AG20443 (cell line): ENCODE results near the gene SLC39A5.

Experiments
- DNase-seq: peaks from one replicate; pipeline ENCODE4 v3.0.0; 2012; ENCODE audit warnings: low spot score, mixed read lengths

SLC39A5 gene, protein sequence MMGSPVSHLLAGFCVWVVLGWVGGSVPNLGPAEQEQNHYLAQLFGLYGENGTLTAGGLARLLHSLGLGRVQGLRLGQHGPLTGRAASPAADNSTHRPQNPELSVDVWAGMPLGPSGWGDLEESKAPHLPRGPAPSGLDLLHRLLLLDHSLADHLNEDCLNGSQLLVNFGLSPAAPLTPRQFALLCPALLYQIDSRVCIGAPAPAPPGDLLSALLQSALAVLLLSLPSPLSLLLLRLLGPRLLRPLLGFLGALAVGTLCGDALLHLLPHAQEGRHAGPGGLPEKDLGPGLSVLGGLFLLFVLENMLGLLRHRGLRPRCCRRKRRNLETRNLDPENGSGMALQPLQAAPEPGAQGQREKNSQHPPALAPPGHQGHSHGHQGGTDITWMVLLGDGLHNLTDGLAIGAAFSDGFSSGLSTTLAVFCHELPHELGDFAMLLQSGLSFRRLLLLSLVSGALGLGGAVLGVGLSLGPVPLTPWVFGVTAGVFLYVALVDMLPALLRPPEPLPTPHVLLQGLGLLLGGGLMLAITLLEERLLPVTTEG

DNA sequence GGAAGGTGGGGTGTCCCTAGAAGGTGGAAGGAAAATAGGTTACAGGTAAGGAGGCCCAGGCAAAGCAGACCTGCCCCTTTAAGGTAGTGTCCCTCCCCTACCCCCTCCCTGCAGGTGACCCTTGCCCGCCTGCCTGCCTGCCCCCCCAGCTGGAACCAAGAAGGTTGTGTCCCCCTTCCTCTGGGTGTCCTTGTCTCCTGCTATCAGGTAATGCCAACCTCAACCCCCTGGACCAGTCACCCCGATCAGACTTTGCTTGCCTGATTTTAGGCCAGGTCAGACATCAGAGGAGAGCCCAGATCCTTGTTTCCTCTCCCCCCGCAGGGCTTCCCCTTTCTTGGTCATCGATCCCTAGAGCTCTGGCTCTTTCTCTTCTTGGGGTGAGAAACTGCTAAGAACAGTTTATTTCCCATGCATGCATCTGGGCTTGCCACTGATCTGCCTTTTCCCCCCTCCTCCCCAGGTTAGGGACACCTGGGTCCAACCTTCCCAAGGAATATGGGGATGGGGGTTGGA is at the start of gene SLC39A5:
Gene SLC39A5 (plus strand): TSS at position 136 of the 516 bp plus-strand sequence. CDS start 1,224 bp downstream, outside the sequence.
- no peak for DNase-seq

DNA sequence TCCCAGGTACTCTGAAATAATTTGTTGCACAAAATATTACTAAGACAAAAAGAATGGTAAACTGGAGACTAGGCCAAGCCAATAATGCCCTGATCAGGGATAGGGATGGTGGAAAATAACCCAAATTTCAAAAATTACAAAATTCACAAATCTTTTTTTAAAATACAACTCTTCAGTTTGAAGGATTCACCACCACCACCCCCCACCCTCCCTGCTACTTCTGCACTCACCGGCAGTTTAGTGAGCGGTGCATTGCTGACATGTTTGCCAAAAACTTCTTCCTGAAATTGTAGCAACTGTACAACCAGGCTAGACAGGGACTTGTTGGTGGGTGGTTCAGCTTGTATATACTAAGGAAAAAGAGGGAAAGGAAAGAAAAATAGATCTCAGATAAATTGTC is 42.9 kb upstream of the SLC39A5 start:
- no peak for DNase-seq

DNA sequence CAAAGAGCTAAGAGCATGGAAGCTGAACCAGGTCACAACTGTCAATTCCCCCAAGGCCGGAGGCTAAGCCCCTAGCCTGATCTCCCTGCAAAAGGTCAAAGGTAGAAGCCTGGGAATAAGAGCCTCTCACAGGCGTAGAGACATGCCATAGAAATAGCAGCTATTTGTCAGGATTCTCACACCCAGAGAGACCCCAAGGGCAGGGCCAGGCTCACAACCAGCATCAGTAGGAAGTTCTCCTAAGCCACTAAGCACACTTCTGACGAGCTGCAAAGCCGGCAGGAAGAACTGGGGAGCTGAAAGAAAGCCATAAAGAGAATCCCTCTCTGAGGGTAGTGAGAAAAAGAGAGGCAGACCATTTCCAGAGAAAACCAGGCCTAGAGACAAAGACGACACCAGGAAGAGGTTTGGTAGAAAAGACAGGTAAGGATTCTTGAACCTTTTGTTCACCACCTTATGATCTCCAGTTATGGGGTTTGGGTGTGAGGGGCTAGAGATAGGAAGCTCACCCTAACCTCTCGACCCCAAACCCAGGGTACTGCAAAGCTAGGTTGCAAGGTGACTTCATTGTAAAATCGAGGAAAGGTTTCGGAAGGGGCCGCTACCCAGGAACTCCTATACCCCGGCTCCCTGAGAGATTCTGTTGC is 41.6 kb upstream of the SLC39A5 start:
- no peak for DNase-seq

DNA sequence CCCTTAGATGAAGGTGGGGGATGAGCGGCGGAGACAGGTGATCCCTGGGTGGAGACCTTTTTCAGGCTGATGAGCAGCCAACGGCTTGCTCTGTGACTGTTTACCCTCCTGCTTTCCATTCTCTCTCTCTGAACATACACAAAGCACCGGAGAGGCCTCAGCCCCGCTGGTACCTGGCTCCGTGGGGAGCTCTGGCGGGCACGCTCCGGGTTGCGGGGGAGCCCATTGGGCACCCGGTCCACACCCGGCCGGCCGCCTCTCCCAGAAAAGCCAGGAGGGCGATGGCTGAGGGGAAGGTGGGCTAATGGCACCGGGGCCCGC is 41.1 kb upstream of the SLC39A5 start:
- DNase-seq = peak; percentile 24

DNA sequence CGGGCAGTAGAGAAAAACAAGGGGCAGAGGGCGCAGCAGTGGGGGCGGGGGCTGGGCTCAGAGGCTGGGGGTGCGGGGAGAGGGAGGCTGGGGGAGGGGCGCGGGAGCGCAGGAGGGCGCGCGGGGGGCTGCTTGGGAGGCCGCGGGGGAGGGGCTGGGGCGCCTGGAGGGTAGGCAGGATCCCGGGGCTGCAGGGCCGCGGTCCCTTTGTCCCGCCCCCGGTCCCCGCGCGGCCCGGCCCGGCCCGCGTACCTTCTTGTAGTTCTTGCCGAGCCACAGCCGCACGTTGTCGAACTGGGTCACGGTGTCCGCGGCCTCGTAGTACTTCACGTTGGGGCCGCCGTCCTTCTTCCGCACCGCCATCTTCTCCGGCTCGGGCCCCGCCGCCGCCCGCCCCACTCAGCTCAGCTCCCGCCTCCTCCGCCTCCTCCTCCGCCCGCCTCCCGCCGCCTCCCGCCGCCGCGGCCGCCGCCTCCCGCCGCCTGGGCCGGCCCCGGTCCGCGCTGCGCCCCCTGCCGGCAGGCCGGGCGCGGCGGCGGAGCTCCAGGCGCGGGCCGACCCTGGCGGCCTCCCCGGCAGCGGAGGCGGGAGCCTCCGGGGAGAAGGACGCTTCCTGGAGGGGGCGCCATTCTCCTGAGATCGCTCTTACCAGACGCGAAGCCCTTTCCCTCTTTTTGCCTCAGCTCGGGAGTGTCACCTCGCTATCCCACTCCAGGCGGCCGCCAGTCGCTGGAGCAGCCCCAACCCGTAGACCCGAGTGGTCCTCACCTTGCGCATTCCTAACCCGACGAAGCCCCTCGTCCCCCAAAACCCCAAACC is 40.5 kb upstream of the SLC39A5 start, which contains the start of gene SMARCC2:
Gene SMARCC2 (minus strand): TSS at position 385 of the 819 bp plus-strand sequence. CDS start 22 bp downstream, at position 363.
- DNase-seq = peak; percentile 97

DNA sequence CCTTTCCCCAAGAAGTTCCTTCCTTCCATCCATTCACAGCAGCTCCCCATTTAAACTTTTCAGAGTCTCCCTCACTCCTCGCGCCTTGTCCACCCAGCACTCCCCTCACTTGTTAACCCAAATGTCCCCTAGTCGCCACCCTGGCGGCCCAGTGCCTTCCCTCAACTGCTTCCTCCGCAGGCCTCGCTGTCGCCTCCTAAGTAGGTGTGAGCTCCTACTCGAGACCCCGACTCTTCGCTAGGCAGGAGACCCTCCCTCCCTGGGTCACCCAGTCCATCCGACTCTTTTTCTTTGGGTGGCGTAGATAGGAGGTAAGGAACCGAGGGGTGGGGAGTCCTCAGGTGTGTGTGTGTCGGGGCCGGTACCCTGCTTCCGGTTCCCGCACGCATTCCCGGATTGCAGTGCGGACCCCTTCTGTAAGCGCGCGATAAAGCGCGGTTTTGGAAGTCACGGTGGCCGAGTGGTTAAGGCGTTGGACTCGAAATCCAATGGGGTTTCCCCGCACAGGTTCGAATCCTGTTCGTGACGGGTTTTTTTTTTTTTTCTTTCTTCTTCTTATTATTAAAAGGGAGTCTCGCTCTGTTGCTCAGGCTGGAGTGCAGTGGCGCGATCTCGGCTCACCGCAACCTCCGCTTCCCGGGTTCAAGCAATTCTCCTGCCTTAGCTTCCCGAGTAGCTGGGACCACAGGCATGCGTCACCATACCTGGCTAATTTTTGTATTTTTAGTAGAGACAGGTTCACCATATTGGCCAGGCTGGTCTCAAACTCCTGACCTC is 39.7 kb upstream of the SLC39A5 start:
- DNase-seq = peak; percentile 71

DNA sequence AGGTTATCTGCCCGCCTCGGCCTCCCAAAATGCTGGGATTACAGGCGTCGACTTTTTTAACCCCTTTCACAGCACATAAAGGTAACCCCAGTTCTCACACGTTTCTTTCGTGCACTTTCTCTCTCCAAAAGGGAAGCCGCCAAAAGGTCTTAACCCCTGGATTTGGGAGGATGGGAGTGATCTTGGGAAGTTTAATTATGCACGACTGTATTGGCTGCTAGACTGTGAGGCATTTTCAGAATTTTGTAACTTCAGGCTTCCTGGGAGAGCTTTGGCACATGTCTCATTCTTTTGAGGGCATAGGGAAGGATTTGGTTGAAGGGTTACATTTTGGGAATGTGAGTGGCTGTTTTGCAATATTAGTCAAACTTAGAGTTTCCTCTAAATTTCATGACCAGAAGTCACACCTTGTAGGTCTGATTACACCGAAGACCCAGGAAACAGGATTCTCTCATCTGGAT is 39.1 kb upstream of the SLC39A5 start:
- DNase-seq = no peak

DNA sequence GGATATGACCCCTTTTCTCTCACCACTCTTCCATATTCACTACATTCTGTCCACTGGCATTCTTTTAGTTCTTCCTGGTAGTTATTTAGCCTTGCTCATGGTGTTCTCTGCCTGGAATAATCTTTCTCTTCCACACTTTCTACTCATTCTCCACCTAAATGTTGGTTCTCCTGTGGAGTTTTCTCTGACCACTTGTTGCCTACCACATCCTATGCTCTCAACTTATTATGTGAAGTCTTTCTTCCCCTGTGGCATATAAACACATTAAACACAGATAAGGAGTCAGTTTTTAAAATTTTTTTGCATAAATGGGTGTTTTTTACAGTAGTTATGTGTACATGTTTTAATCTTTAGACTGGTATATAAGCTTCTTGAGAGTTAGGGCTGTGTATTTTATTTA is 37.3 kb upstream of the SLC39A5 start:
- no peak for DNase-seq

DNA sequence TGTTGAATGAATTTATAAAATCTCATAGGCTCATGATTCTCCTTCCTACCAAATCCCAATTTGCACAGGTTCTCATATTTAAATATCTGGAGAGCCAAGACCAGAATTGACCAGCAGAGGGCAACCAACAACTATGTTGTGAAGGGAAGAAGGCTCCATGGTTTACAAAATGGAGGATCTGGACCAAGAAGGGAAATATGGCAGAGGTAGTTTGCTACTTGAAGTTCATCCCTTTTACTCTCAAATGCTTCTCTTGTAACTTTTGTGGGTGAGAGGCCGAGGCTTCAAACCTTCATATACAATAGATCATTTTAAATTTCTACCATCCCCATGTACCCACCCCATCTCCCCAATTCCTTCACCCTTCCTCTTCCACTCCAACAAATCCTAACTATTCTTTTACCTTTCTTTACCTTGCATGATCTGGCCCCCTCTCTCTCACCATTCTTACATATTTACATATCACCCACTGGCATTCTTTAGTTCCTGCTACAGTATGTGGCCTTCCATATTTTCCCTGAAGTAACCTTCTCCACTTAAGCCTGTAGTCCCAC is 36.7 kb upstream of the SLC39A5 start:
- DNase-seq = peak; percentile 66

DNA sequence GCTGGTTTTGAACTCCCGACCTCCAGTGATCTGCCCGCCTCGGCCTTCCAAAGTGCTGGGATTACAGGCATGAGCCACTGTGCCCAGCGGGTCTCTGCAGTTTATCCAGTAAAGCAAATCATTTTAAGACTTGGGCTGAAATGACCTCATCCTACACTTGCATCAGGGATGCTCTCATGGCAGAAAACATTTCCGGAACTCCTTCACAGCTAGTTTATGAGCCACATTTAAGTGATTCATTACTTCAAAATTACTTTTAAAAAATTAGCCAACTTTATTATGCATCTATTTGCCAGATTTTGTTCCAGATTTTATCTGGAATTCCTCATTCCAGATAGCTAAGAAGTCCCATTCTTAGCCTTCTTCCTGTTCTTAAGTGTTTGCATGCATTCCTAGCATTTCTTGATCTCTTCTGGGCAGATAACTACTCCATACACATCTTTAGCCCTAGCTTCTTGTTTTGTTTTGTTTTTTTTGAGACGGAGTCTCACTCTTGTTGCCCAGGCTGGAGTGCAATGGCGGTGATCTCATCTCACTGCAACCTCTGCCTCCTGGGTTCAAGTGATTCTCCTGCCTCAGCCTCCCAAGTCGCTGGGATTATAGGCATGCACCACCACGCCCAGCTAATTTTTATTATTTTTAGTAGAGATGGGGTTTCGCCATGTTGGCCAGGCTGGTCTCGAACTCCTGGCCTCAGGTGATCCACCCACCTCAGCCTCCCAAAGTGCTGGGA is 32.9 kb upstream of the SLC39A5 start:
- DNase-seq = peak; percentile 78

DNA sequence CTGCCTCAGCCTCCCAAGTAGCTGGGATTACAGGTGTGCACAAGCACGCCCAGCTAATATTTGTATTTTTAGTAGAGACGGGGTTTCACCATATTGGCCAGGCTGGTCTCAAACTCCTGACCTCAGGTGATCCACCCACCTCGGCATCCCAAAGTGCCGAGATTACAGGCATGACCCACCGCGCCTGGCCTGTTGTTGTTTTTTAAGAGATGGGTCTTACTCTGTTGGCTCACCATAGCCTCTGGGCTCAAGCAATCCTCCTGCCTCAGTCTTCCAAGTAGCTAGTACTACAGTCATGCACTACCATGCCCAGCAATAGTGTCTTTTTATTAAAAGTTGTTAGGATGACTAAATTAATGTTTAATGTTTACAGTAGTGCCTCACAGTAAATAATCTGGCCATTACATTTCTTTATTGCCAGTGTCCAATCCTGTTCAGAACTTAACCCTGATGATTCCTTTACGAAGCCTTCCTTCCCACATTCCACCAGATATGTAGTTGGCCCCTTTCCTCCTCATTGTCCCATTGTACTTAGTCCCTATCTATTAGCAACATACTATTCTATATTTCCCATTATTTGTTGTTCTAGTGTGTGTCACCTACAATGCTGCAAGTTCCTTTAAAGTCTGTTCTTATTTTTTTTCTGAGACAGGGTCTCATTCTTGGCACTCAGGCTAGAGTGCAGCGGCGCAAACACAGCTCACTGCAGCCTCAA is 31.8 kb upstream of the SLC39A5 start:
- DNase-seq = no peak

DNA sequence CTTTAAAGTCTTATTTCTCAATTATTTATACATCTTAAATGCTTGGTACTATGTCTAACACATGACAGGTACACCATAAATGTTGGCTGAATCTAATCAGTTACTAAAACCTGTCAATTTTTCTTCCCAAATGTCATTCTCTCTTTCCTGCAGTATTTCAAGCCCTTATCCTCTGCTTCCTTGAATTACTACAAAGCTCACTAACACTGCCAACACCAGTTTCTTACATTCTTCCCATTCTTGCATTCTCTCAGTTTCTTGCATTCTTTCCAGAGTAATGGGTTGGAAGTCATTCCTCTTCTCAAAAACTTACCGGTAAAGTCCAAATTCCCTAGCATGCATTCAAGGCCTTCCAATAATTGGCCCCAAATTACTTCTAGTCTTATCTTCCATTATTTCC is 31.0 kb upstream of the SLC39A5 start:
- DNase-seq = no peak

DNA sequence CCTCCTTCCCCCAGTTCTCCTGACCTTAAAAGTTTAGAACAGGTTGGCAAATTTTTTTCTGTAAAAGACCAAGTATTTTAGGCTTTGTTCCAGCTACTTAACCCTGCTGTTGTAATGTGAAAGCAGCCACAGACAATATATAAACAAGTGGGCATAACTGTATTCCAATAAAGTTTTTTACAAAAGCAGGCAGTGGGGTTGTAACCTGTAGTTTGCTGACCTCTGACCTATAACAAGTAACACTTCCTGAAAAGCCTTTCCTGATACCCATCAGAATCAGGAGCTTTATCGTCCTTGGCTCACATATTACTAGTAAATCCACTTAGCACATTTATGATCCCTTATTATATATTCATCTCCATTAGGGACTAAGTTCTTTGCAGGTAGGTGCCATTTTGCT is 27.5 kb upstream of the SLC39A5 start:
- no peak for DNase-seq

DNA sequence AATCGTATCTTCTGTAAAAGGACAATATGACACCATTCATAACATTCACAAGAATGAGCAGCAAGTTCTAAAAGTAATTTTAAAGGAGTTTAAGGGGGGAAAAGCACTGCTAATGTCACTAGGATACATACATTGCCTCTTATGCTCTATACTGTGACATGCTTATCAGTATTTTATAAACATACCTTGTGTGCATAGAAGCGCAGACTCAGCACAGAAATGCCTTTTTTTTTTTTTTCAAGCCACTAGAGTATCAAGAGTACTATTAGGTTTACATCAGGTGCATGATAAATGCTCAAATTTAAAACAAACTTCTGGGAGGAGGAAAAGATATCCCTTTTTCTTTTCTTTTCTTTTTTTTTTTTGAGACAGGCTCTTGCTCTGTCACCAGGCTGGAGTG is 27.0 kb upstream of the SLC39A5 start:
- DNase-seq = no peak

DNA sequence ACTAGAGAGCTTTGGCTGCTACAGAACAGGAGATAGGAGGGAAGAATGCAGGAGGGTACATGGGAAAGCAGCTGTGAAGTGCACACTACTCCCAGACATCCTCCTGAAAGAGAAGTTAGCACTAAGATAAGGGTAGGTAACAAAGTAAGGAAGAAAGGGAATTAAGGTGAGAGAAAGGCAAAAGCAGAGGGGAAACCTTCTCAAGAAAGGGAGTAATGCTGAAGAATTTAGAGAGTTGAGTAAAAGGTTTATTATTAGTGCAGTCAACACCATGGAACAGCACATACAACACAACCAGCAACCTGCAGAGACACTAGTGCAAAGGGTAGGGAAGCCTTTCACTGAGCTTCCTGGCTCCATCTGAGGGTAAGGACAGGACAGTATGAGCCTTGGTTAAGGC is 25.6 kb upstream of the SLC39A5 start:
- no peak for DNase-seq

DNA sequence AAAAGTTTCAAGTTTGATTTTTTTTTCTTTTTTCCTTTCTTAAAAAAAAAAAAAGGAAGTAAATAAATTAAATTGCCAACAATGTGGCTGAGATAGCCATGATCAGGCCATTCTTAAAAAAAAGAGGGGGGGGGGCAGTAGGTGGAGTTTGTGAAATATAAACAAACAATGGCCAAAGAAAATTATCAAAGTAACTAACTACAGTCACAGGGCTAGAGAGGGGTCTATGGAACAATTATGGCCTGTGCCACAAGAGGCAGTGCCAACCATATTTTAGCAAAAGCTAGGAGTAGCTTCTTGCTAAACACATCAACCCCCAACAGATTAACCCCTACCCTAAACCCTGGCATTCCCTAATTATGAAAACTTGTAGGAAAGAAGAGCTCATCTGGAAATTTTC is 24.4 kb upstream of the SLC39A5 start:
- DNase-seq = no peak

DNA sequence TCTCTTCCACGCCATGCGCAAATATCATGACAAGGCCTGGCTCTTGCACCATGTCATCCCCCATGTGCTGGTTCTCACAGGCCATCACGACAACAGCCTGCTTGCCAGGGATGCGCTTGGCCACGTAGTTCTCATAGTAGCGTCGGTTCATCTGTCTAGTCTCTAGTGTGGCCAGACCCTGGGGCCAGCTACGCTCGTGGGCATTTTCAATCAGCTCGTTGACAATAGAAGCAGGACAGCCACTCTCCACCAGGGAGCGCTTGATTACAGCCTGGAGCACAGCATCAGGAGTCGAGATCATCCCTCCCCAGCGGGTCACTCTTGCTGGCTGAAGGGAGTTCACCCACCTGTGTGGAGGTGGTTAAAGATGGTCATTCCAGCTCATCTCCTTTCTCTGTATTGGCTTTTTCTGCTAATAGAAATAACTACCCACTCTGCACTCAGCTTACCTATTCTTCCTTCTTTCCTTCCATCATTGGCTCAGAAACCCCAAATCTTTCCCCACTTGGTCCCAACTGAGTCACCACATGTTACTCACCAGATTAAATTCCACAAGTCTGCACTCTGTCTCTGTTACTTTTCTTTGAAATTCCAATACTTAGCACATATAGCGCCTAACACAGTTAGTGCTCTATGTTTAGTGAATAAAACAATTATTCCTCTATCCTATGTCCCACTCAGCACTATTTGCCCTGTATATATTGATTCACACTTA is 23.2 kb upstream of the SLC39A5 start:
- peak; percentile 62 for DNase-seq

DNA sequence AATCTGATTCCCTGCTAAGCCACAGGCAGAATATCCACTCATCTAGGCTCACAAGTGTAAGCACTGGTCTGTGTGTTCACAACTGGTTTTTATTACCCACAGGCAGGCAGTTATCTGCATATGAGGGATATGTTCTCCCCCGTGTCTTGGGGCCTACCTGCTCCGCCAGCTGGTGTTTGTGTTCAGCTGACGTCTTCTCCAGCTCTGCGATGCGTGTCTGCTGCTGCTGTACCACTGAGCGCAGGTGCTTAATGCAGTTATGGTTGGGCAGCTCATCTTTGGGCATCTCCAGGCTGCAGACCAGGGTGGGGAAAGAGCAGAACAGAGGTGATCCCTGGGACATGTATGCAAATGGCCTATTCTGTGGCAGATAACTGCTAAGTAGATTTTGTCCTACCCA is 21.8 kb upstream of the SLC39A5 start:
- DNase-seq = no peak

DNA sequence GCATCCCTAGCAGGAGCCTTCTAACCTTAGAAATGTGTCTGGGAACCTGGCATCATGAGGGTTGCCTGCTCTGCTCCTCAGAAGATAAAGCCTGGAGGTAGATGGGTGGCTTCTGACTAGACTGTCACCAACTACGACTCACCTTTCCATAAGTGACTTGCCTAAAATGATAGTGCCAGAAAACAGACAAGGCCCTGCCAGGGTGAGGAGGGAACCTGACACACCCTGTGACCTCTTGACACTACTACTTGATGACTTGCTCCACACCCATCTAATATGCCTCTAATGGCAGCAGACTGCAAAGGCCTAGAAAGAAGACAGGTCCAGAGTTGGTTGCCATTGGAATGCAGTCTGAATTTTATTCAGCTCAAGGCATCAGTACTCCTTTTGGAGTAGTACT is 17.5 kb upstream of the SLC39A5 start:
- DNase-seq = no peak
